ENCODE data around the gene HOXC10. TPM values are rescaled to one million over a fixed set of nuclear protein-coding genes. Genes with fewer than 3 reads are reported as not detected.
A peak's percentile ranks its signal among the peaks of the same experiment; 100 is the strongest.

Gene HOXC10
- total and polyA plus RNA-seq, 5 donors = not detected

DNA sequence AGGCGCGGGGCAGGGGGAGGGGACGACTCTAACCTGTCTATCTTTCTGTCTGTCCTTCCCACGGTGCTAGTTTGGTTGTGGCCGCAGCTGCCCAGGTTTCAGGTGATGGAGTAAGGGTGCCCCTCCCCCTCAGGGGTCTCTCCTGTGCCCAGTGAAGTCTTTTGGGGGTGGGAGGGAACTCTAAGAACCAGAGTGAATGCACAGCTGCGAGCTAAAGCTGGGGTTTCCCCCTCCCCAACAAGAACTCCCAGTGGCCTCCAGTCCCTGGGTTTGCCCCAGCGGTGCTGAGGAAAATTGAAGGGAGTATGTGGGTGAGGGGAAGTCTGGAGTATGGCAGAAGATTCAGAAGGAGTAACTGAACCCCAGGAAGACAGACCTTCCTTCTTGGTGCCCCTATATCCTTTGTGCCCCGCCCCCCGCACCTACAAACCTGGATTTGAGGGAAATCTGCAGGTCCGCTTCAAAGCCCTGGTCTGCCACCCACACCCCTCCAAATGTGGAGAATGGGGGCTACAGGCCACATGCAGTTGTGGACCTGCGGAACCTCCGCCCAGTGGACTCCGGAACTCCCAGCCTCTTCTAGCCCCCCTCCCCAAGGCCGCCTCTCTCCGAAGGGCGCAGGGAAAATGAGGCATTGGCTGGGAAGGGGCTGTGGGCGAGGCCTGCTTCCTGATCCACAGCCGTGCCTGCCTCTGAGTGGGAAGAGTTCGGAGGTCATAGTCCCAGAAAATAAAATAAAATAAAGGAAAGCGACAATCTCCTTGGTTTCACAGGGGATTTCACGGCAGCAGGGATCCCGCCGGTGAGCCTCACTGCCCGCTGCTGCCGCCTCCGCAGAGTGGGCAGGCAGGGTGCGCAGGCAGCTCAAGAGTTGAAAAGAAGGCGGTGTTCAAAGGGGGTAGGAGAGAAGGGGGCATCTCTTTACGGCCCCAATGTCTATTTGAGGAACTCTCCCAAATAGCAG is 11.6 kb downstream of the HOXC10 start:
- Histone ChIP-seq H3K9me3 (ENCODE audit: control insufficient read depth, low read length) (no peaks in the 10 kb centered on the region), H3K4me1 (ENCODE audit: control insufficient read depth, insufficient read depth, low read length) (peaks cover 3% of the 10 kb centered on the region), H3K27me3 (ENCODE audit: control insufficient read depth, insufficient read depth) (peaks cover 5% of the 10 kb centered on the region), H3K4me3 (ENCODE audit: low read length) (peak overlapping the region; percentile 71), H3K27ac (ENCODE audit: low read length) (no peak overlapping the region)
- DNase-seq (no peak), ATAC-seq (no peak)
- 46% methylated on average over 29 of the region's 29 CpGs for WGBS
- intact Hi-C loops (cut with DNase I) = no loop called here

DNA sequence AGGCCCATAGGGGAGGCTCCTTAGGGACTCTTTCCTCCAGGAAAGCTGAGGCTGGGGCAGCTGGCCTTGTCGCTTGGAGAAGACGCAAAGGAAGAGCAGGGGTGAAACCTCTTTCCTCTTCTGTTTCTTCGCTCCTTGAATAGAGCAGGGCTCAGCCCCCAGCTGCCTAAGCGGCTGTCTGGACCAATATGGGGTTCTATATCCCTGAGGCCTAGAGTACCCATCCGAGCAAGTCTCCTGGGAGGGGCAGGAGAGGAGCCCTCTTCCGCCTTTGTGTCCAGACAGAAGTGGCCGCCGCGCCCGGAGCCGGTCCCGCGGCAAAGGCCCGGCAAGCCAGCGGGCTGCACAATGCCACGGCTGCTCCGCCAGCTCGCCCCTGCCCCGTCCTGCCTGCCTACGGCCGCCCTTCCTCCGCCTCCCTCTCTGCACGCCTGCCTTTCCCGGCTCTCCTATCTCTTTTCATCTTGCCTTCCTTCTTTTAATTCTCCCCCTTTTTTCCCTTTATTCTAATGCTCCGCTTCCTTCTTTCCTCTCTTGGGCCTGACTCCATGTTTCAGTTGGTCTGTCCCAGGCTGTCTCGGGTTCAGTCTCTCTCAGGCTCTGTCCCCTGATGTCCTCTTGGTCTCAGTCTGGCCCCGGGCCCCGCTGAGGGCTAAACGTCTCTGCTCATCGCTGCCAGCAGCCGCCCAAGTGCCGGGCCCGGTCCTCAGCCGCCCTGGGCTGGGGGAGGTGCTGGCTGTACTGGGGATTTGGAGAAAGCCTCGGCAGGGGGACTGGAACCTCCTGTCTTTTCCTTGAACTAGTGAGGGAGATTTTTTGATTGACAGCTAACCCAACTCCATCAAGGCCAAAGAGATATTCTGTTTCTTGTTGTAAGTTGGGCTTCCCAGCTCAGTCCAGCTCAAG is 12.5 kb downstream of the HOXC10 start:
- peaks cover 3% of the 10 kb centered on the region for H3K4me1 ChIP-seq (ENCODE audit: control insufficient read depth, insufficient read depth, low read length)
- ATAC-seq = no peak
- WGBS = 14% methylated on average over 35 of the region's 35 CpGs
- no peak overlapping the region for H3K27ac ChIP-seq (ENCODE audit: low read length)
- DNase-seq = no peak
- H3K4me3 ChIP-seq (ENCODE audit: low read length) = no peak overlapping the region
- peaks cover 5% of the 10 kb centered on the region for H3K27me3 ChIP-seq (ENCODE audit: control insufficient read depth, insufficient read depth)
- no peaks in the 10 kb centered on the region for H3K9me3 ChIP-seq (ENCODE audit: control insufficient read depth, low read length)
- intact Hi-C loops (cut with DNase I) = no loop called here

DNA sequence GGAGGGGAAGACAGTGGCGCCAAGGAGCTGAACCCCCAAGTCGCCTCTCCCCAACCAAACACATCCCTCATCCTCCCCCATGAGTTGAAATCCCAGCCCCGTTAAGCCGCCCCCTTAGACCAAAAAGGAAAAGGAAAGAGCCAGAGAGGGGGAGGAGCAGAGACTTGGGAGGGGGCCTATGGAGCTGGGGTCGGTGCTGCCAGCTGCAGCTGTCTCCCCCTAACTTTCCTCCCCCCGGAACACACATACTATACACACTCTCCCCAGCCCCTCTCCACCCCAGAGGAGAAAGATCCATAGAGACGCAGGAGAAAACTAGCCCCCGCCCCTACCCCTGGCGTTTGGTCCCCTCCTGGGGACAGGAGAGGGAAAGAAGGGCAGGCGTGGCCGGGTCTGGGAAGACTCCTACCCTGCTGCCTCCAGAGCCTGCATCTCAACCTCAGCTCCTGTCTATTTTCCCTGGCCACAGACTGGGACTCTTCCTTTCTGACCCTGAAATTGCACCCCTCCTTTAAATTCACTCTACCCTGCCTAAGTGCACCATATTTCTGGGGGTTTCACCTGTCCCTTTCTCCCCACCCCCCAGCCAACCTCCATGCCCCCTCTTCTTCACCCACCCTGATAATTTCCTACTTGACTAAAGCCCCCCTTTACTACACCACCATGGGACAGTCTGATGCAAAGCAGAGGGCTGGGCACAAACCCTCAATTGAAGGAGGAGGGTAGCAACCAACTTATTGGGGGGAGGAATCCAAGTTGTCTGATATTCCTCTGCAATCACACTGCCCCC is 13.4 kb downstream of the HOXC10 start:
- DNase-seq (no peak), ATAC-seq (no peak)
- H3K4me1 ChIP-seq (ENCODE audit: control insufficient read depth, insufficient read depth, low read length) = peaks cover 3% of the 10 kb centered on the region
- H3K27ac ChIP-seq (ENCODE audit: low read length) = no peak overlapping the region
- H3K27me3 ChIP-seq (ENCODE audit: control insufficient read depth, insufficient read depth) = peaks cover 2% of the 10 kb centered on the region
- H3K9me3 ChIP-seq (ENCODE audit: control insufficient read depth, low read length) = no peaks in the 10 kb centered on the region
- 5% methylated on average over 11 of the region's 11 CpGs for WGBS
- no peak overlapping the region for H3K4me3 ChIP-seq (ENCODE audit: low read length)
- intact Hi-C loops (cut with DNase I) = no loop called here

GRCh38 chr12:53998900-53999236 is 13.9 kb downstream of the HOXC10 start:
- ATAC-seq = no peak
- intact Hi-C loops (cut with DNase I) = no loop called here

GRCh38 chr12:53999559-54000115 is 14.7 kb downstream of the HOXC10 start:
- no peaks in the 10 kb centered on the region for H3K9me3 ChIP-seq (ENCODE audit: control insufficient read depth, low read length)
- H3K4me1 ChIP-seq (ENCODE audit: control insufficient read depth, insufficient read depth, low read length) = peaks cover 3% of the 10 kb centered on the region
- intact Hi-C loops (cut with DNase I) = no loop called here
- H3K27me3 ChIP-seq (ENCODE audit: control insufficient read depth, insufficient read depth) = no peaks in the 10 kb centered on the region
- ATAC-seq (no peak), DNase-seq (no peak)
- peak overlapping the region; percentile 13 for H3K4me3 ChIP-seq (ENCODE audit: low read length)
- WGBS = 2% methylated on average over 35 of the region's 35 CpGs
- H3K27ac ChIP-seq (ENCODE audit: low read length) = no peak overlapping the region

More at GRCh38 chr12:53998900-53999236, 13.9 kb downstream of the HOXC10 start:
- no peak for DNase-seq
- Histone ChIP-seq H3K4me3 (ENCODE audit: low read length) (no peak overlapping the region), H3K27ac (ENCODE audit: low read length) (no peak overlapping the region), H3K27me3 (ENCODE audit: control insufficient read depth, insufficient read depth) (no peaks in the 10 kb centered on the region), H3K9me3 (ENCODE audit: control insufficient read depth, low read length) (no peaks in the 10 kb centered on the region), H3K4me1 (ENCODE audit: control insufficient read depth, insufficient read depth, low read length) (peaks cover 3% of the 10 kb centered on the region)
- 9% methylated on average over 13 of the region's 13 CpGs for WGBS

DNA sequence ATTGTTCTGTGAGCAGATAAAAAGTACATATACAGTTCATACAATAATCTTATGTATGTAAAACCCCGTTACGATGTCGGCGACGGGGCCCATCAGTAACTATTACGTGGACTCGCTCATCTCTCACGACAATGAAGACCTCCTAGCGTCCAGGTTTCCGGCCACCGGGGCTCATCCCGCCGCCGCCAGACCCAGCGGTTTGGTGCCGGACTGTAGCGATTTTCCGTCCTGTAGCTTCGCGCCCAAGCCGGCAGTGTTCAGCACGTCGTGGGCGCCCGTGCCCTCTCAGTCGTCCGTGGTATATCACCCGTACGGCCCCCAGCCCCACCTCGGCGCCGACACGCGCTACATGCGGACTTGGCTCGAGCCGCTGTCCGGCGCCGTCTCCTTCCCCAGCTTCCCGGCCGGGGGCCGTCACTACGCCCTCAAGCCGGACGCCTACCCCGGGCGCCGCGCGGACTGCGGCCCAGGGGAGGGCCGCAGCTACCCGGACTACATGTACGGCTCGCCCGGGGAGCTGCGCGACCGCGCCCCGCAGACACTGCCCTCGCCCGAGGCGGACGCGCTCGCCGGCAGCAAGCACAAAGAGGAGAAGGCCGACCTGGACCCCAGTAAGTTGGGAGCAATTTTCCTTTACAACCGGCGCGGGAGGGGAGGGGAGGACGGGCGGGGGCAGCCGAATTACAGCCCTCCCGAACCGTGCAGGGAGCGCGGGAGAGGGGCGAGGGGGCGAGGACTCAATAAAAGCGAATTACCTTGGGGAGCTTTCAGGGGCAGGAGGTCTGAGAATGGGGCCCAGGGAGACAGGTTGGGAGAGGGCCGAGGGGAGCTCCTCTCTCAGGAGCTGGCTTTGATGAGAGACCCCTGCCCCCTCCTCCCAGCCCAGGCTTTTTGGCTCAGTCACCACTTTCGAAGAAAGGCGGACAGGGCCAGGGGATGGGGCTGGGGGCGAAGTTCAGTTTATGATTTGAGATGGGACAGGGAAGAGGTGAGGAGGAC is 15.5 kb downstream of the HOXC10 start, which contains the start of gene HOXC9:
HOXC9 (plus strand) TSS at position 46 of the 999 bp plus-strand sequence; CDS start at position 74, 28 bp downstream.
- H3K4me1 ChIP-seq (ENCODE audit: control insufficient read depth, insufficient read depth, low read length) = peaks cover 2% of the 10 kb centered on the region
- DNase-seq = no peak
- H3K4me3 ChIP-seq (ENCODE audit: low read length) = peak within 1 kb of the TSS; percentile 13
- WGBS = 3% methylated on average over 87 of the region's 87 CpGs
- peak in 1 of 2 donors; percentile 16 for ATAC-seq
- H3K9me3 ChIP-seq (ENCODE audit: control insufficient read depth, low read length) = no peaks in the 10 kb centered on the region
- no peaks in the 10 kb centered on the region for H3K27me3 ChIP-seq (ENCODE audit: control insufficient read depth, insufficient read depth)
- intact Hi-C loops (cut with DNase I) = no loop called here
- H3K27ac ChIP-seq (ENCODE audit: low read length) = no peak within 1 kb of the TSS

DNA sequence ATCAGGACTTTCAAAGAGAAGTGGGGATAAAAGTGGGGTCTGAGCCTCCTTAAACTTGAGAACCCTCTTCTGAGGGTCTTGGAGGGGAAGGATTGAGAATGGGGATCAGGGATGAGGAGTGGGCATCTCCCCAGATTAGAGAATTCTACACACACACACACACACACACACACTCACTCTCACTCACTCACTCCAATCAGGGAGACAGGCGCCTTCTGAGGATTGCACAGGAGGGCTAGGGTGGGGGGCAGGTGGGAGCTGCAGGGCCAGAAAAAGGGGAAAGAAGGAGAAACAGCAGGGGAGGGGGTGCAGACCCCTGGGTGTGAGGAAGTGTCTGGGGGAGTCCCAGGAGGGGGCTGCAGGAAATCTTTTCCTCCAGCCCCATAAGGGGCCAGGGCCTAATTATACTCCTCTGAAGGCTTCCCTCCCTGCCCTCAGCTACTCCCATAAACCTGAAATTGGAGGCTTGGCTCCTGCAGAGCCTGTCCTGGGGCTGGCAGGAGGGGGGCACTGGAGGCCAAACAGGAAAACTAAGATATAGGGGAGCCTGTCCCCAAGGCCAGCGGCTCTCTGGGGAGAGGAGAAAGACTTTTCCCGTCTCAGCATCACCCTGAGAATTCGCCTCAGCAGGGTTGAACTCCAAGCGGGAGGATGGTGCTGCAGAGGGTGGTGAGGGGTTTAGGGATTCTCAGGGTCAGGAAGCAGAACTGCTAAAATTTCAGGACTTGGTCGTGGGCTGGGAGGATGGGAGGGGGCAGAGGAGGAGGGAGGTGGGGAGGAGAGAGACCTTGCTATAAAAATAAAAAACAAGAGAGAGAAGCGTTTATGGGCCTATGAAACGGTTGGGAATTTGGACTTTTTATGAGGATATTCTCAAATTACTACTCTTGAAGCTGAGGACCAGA is 16.6 kb downstream of the HOXC10 start:
- ATAC-seq = no peak
- H3K4me1 ChIP-seq (ENCODE audit: control insufficient read depth, insufficient read depth, low read length) = no peaks in the 10 kb centered on the region
- H3K27ac ChIP-seq (ENCODE audit: low read length) = no peak overlapping the region
- intact Hi-C loops (cut with DNase I) = no loop called here
- H3K4me3 ChIP-seq (ENCODE audit: low read length) = no peak overlapping the region
- DNase-seq = no peak
- WGBS = 29% methylated on average over 8 of the region's 8 CpGs
- no peaks in the 10 kb centered on the region for H3K27me3 ChIP-seq (ENCODE audit: control insufficient read depth, insufficient read depth)
- no peaks in the 10 kb centered on the region for H3K9me3 ChIP-seq (ENCODE audit: control insufficient read depth, low read length)

DNA sequence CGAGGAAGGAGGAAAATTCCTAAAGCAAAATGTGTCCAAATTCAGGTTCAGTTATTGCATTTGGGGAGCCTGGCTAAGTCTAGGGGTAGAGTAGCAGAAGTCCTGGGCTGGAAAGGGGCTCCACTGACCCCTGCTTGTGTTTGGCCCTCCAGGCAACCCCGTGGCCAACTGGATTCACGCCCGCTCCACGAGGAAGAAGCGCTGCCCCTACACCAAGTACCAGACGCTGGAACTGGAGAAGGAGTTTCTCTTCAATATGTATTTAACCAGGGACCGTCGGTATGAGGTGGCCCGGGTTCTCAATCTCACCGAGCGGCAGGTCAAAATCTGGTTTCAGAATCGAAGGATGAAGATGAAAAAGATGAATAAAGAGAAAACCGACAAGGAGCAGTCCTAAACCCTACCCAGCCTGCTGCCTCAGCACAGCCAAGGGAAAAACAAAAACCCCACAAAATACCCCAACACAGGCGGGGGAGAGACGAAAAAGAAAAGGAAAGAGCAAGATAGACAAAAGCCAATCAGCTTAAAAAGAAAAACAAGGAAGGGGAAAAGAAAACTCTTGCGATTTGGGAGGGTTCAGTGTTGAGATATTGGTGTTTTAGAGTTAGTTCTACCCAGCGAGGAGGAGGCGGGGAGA is 17.4 kb downstream of the HOXC10 start:
- ATAC-seq = no peak
- no peaks in the 10 kb centered on the region for H3K27me3 ChIP-seq (ENCODE audit: control insufficient read depth, insufficient read depth)
- WGBS = 18% methylated on average over 19 of the region's 19 CpGs
- H3K27ac ChIP-seq (ENCODE audit: low read length) = no peak overlapping the region
- no peak overlapping the region for H3K4me3 ChIP-seq (ENCODE audit: low read length)
- intact Hi-C loops (cut with DNase I) = no loop called here
- no peaks in the 10 kb centered on the region for H3K9me3 ChIP-seq (ENCODE audit: control insufficient read depth, low read length)
- DNase-seq = no peak
- H3K4me1 ChIP-seq (ENCODE audit: control insufficient read depth, insufficient read depth, low read length) = no peaks in the 10 kb centered on the region
